NCI-H748 (cell line): Measurements from ENCODE around the gene TRIO.

Source experiments
- DNase-seq: peaks from one replicate; lab custom pipeline; 2025; ENCODE audit not compliant: unreplicated experiment; lab: John Stamatoyannopoulos, UW

The TRIO gene

DNA sequence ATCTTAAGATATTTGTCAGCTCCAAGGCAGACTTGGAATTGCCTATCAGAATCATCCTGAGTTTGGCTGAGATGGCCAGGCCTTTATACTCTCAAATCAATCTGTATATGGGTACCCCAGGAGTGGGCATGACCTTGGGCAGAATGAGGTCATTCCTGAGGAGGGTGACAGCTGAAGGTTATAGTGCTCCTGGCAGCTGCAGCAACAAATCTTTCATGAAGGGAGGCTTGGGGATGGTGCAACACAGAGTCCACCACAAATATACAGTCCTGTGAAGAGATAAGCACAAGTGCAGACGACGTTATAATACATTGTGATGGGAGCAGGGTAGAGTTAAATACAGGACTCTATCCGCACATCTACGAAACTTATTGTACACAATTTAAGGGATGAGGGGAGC is 21.1 kb upstream of the TRIO start:
- DNase-seq = no peak

DNA sequence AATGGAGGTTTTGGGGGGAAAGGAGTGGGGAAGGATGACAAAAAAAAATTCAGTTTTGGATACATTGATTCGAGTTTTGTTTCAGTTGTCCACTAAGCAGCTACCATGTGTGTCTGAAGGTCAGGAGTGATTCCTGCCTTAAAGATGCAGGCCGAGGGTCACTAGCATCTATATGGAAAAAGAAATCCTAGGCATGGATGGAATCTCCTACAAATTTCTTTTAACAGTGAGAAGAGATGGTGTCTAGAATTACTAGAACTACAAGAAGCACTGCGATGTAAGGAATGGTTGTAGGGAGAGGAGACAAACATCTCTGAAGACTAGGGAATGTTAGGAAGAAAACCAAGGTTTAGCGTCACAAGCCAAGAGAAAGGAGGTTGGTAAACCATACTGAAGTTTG is 19.6 kb upstream of the TRIO start:
- no peak for DNase-seq

DNA sequence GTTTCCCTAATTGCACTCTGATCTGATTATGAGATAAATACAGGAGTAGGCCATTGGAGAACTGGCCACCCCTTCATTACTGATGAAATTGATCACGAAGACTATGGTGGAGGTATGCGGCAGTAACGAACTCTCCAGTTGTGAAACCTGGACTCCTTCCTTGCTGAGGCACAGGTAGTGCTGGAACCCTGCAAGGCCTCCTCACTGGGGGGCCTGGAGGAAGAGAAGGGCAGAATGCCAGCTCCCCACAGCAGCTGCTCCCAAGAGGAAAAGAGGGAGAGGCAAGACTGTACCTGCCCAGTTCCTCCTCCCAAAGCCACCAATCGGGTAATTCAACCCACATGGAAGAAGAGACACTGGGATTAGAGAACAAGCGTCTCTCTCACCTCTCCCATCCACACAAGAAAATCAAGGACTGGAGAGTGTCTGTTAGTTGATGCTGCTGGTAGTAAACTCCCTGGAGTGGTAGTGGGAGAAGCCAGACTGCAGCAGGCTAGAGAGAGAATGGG is 19.1 kb upstream of the TRIO start:
- no peak for DNase-seq

DNA sequence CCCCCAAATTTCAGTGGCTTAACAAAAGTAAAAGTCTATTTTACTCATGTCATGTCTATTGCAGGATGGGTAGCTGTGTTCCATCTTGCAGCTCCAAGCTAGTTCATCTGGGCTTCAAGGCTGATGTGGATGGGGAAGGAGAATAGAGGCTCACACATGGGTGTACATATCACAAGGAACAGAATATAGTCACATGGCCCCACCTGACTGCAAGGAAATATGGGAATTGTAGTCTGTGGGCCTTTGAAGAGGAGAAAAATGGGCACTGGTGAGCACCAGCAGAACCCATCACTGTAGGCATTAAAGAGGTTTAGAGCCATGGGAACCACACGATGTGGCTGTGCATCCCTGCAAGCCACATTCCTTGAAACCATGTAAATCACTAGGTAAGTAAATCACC is 17.9 kb upstream of the TRIO start:
- DNase-seq = no peak

DNA sequence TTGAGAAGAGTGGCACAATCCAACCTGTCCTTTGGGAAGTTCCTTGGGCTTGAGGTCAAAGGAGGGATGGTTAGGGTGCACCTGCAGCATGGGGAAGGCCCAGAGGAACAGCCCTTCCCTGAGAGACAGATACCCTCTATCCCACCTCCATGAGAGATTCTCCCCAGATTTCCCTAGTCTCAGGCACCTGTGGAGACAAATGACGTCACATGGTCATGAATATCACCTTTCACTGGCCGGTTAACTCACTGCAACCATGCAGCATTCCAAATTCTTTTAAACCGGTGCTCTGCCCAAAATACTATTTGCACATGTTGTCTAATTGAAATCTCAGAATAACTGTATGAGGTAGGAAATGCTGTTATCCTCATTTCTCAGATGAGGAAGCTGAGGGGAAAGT is 15.6 kb upstream of the TRIO start:
- DNase-seq = no peak

DNA sequence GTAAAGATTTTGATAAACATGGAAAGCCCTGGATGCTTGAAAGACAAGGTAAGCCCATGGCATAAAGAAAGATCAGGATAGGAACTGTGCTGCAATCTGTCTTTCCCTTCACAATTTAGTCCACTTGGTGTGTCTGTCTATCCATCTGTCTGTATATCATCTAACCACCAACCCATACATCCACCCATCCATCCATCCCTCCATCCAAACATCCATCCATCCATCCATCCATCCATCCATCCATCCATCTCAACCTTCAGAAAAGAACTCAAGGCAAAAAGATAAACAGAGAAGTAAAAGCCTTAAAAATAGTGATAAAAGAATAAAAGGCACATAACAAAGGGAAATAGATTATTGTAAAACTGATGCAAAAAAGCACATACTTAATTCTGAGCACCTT is 15.1 kb upstream of the TRIO start:
- no peak for DNase-seq

DNA sequence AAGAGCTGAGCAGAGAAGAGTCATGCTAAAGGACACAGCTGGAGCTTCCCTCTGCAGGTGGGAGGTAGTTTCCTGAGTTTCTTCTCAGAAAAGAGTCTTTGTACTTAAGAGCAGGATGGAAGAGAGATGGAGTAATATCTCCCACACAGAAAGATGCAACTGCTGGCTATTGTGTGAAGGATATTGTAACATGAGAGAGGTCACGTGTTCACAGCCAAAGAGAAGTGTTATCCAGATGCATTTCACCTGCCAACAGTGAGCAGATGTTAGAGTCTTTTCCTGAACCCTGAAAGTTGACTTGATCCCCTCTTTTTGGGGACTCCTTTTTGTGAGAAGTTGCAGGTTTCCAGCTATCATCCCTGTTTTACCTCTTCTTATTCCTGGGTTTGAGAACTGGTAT is 14.0 kb upstream of the TRIO start:
- DNase-seq = no peak

DNA sequence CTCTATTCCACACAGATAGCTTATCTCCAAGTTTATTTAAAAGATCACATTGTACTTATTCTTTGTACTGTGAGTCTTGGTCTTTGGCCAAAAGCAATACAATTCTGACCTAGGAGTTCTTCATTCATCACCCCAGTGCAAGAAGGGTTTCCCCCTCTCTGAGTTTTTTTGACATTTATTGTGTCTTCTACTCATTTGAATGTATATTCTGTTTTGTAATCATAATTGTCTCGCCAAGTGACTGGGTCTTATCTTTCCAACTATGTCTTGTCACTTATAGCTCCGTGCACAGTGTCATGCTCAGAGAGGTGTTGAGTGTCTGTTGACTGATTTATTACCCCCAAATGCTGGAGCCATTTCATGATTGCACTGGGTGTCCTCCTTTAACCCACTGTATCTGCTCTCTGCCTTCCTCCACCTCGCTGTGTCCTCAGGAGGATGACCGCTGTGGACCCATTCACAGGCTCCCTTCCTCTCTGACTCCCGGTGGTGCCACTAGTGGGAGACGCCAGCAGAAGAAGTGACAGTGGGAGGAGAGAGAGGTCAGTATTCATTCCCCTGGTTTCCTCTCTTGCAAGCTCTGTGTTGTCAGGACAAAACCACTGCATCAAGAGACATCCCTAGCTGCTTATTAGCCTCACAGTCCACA is 11.2 kb upstream of the TRIO start:
- DNase-seq = no peak

DNA sequence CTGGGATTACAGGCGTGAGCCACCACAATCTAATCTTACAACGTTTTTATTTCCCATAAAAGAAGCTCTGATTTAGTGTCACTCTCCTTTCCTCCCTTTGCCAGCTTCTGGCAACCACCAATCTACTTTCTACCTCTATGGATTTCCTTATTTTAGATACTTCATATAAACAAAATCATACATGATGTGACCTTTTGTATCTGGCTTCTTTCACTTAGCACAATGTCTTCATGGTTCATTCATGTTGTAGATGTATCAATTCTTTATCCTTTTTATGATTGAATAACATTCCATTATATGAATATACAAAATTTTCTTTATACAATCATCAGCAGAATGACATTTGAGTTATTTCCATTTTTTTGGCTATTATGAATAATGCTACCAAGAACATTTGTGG is 9.7 kb upstream of the TRIO start:
- no peak for DNase-seq

DNA sequence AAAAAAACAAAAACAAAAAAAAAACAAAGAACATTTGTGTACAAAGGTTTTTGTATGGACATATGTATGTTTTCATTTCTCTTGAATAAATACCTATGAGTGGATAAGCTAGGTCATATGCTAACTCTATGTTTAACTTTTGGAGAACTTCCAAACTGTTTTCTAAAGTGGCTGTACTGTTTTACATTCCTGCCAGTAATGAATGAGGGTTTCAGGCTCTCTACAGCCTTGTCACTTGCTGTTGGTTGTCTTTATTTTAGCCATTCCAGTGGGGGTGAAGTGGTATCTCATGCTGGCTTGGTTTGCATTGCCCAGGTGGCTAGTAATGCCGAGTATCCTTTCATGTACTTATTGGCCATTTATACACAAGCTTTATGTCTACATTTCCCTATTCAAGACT is 9.1 kb upstream of the TRIO start:
- no peak for DNase-seq

DNA sequence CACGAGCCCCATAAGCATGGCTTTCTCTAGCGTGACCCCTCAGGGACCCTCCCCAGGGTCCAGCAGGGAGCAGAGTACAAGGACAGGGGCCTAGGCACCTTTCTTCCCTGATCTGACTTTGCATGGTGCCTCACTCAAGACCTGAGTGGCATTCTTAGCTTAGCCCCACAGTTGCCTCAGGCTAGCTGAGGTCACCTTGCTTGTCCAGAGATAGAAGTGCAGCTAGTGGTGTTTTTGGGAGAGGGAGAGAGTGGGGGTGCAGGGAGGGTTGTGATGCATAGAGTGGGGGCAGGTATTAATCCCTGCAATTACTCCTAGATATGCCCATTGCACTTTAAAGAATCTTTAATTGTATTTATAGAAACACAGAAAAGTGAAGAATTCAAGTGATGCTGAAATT is 8.4 kb upstream of the TRIO start:
- no peak for DNase-seq

DNA sequence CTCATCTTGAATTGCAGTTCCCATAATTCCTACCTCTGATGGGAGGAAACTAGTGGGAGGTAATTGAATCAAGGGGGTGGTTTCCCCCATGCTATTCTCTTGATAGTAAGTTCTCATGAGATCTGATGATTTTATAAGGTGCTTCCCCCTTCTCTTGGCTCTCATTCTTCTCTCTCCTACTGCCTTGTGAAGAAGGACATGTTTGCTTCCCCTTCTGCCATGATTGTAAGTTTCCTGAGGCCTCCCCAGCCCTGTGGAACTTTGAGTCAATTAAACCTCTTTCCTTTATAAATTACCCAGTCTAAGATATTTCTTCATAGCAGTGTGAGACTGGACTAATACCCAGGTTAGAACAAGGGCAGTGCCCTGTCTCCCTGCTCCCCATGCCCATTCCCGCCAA is 7.5 kb upstream of the TRIO start:
- DNase-seq = no peak

DNA sequence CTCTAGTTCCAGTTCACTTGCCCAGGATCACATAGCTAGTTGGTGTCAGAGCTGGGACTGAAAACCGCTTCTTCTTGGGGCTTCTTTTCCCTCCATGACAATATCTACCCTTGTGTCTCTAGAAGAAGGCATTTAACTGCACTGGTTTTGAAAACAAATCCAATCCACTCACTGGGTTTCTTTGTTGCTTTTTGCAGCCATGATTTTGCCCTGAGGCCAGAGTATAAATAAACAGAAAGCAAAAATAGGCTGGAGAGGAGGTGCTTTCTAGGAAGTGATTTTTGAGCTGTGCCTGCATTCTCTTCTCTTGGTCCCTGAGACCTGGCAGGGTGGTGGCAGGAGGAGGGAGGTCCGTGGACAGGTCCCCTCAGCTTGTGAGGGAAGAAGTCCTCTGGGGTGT is 6.9 kb upstream of the TRIO start:
- no peak for DNase-seq

DNA sequence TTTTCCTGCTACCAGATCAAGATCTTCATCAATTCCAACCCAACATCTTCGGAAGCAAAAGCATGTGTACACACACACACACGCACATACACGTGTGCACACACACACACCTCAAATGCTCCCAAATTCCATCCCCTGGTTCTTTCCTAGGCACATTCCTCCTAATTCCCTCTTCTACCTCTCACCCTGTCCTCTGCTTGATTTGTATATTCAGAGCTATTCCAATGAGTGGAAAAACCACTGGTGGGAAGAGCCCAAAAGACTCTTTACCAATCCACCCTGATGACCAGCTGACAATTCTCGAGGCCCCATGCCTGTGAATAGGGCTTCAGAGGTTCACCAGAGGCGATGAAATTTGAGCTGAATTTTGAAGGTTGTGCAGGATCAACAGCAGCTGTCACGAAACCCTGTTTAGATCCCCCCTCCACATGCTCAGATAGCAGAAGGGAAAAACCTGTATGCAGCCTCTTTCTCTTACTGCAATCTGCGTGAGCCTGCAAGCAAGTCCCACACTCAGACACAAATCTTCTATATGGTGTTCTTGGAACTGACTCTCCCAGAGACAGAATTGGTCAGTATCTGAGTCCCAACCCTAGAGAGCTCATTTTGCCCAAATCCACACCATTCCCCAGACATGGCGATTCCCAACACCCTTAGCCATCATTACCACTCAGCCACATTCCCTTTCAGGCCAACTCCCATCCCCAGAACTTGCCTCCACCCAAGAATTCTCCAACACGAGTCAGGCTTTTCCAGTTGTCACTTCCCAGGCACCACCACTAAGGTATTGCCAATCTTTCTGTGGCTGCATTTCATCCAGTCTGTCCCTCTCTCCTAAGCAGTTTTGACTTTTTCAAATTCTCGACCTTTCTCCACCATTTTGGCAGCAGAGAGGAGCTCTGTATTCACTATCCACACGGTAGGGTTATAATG is 4.3 kb upstream of the TRIO start:
- DNase-seq = peak; percentile 53

DNA sequence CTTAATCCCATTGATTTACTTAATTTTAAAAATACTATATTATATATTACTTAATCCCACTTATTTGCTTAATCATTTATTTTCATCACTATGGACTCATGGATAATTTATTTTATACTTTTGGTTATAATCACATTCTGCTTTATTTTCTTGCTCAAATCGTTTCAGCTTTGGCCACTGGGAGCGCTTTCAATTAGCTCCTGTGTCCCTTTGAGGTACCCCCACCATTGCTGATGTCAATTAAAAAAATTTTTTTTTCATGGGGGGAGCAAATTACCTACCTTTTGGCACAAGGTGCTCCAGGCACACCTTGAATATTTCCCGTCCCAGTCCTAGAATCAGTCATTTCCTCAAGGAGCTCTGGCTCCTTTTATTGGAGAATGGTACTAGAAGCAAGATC is 1.4 kb upstream of the TRIO start:
- DNase-seq = peak; percentile 46

DNA sequence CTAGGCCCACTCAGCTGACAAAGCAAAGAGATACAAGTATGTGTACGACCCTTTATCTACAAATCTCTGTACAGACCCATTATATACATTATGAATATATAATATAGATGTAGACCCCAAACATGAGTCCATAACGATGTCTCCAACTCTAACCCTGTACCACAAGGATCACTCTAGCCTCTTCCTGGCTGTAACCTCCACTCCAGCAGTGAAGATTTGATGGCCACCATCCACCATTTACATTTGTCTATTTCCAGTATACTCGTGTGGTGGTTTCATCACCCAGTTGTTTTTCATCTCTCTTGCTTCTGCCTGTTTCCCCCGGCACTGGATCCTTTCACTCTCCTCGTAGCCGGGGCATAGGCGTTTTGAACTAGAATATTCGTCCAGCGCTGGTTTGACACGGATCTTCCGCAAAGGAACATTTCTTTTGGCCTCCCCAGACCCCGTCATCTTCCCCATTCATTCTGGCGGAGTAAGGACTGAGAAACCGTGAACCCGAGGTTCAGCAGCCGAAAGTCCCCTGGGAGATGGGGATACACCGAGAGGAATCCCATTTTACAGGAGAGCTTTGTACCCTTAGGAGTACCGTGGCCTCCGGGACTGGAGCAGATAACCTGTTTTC is 828 bp upstream of the TRIO start:
- no peak for DNase-seq

DNA sequence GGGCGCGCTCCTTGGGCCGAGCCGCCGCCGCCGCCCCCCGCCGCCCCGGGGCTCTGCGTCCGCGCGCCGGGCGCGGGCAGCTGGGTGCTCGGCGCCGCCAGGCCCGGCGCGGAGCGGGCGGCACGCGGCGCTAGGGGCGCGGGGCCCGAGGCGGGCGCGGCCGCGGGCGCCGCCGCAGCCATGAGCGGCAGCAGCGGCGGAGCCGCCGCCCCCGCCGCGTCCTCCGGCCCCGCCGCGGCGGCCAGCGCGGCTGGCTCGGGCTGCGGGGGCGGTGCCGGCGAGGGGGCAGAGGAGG is 351 bp downstream of the TRIO start:
- DNase-seq = no peak

DNA sequence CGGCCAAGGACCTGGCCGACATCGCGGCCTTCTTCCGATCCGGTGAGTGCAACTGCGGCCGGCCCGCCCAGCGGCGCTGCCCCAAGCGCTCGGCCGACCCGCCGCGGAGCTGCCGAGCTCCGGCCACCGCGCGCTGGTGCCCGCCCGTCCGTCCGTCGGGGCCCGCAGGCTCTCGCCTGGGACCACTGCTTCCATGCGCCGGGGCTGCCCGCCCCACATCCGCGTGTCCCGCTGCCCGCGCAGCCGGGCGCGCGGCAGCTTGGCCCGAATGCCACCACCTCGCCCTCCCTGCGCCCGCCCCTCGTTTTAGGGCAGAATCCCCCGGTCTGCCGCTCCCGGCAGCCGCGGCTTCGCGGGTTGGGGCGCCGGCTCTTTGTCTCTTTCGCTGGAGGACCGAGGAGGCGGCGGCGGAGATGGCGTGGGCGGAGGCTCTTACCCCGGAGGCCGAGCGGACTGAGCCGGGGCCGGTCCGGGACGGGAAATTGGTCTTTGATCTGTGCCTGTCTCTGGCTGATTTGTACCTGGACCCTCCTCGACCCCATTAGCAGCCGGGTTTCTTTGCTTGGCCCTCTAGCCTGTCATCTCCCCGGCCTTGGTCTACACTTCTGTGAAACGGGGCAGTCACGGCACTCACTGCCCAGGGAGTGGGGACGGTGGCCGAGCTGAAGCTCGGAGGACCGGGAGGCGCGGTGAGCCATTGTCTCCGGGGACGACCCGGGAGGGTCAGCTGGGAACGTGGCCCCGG is 871 bp downstream of the TRIO start:
- peak; percentile 81 for DNase-seq

DNA sequence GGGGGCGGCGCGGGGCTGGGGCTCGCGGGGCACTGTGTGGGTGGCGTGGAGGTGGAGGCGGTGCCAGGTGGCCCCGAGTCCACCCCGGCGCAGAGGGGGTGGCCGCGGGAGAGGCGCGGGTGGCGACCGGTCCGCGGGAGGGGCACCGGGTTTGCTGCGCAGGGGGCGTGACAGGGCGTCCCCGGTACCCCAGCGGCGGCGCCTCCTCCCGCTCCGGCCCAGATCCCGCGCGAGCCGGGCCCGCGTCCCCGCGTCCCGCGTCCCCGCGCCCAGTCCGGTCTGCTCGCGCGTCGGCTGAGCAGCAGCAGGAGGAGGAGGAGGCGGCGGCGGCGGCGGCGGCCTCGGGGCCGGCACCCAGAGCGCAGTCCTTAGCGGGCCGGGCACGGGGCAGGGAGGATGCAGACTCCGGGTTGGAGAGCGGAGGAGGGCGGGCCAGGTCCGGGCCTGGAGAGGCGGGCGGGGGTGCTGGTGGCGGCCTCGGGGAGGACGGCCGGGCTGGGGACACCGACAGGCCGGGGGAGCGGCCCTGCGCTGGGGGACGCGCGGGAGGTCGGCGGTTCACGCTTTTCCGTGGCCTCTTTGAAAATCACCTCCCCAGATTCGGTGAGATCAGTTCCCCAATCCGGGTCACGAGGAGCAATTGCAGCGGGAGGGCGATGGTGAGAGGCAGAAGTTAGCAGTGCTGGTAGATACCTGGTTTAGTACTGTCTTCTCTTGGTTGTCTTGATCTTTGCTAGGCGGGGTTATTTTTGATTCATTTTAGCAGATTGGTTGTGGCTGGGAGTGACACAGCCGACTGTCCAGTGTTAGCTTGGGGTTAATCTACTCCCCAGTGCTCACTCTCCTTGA is 1.7 kb downstream of the TRIO start:
- peak; percentile 83 for DNase-seq

DNA sequence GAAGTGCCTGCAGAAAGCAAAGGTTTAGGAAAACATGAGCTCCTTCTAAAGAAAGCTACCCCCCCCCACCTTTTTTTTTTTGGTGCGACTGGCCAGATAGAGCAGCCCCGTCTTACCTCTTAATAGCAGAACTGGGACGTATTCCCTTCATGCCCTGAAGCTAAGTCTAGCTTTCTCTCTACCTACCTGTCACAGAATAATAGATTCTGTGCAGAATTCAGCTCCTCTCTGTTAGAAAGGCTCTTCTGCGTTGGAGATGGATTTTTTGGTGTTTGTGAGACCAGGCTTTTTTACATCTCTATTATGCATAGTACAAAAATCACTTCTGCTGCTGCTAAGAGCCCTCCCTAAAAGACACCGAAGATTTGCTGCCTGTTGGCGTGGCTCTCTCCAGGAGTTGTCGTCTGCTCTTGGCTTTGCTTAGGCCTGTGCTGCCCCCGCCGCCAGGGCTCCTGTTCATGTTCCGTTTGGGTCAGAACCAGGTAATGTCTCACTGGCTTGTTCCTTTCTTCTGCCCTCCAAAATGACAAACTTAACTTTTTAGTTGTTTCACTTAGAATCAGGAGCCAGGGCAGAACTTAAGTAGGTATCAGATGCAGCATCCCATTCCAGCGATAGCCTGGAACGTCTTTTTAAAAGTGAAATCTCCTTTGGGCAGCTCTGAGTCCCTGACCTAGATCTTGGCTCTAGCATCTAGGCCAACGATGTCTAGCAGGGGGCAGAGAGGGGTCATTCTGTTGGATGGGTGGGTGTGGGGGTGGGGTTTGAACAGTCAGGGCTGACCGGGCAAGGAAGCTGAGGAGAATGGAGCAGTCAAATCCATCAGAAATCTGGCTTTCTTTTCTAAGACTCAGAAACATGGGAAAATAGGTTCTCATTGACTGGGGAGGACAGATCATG is 2.5 kb downstream of the TRIO start:
- no peak for DNase-seq
